Transverse colon (tissue), 4 donors: Measurements from ENCODE around the gene KCTD15. TPM values are rescaled to one million over a fixed set of nuclear protein-coding genes. Genes with fewer than 3 reads are reported as not detected.

ENCODE experiments used
- DNase-seq: peaks from one replicate; pipeline ENCODE4 v3.0.0-alpha.2; 2019
- H3K27ac ChIP-seq, 4 donors: fragments of 200-600 bp; sonication (generic); 2 replicates each; pipeline ENCODE4 v1.5.1; 2016 to 2018; ENCODE audit warnings: inconsistent platforms in 4 of 4
- H3K27me3 ChIP-seq: fragments of 200-600 bp; sonication (generic); 2 replicates; pipeline ENCODE4 v1.5.1; 2017; ENCODE audit warnings: inconsistent platforms
- H3K36me3 ChIP-seq, 4 donors: fragments of 200-600 bp; sonication (generic); 2 replicates each; pipeline ENCODE4 v1.5.1; 2017 to 2019; ENCODE audit warnings: inconsistent platforms in 4 of 4
- H3K4me1 ChIP-seq, 4 donors: fragments of 200-600 bp; sonication (generic); 2 replicates each; pipeline ENCODE4 v1.5.1; 2017 to 2020; ENCODE audit warnings: inconsistent platforms in 4 of 4
- H3K4me3 ChIP-seq, 4 donors: fragments of 200-600 bp; sonication (generic); 1 replicate in 1 of 4; 2 replicates in 3 of 4; pipeline versions ENCODE4 v1.5.1 to v1.6.1; 2017 to 2019; ENCODE audit warnings: inconsistent platforms in 4 of 4
- H3K9me3 ChIP-seq, 2 donors: fragments of 200-600 bp; sonication (generic); 2 replicates each; pipeline ENCODE4 v1.5.1; 2017 to 2019; ENCODE audit warnings: inconsistent platforms in 2 of 2
- EP300 ChIP-seq: sonication (generic); formaldehyde crosslinking; IDR thresholded peaks from one replicate; pipeline ENCODE4 v1.6.1; 2017; ENCODE audit warnings: antibody characterized with exemption, low read depth
- POLR2A ChIP-seq: fragments of 450-650 bp; IDR thresholded peaks from one replicate; pipeline ENCODE4 v1.6.1; 2016; ENCODE audit warnings: antibody characterized with exemption, mild to moderate bottlenecking, moderate library complexity
- POLR2AphosphoS5 ChIP-seq, 3 donors: sonication (generic); formaldehyde crosslinking; IDR thresholded peaks; one replicate each; pipeline ENCODE4 v1.6.1; 2016; ENCODE audit warnings: antibody characterized with exemption in 3 of 3
- whole genome bisulfite sequencing, 2 donors: methylation state at CpG; one replicate each; pipeline ENCODE4 v1.1.5; 2018; ENCODE audit warnings: low coverage in 1 of 2; 5-methylcytosine and 5-hydroxymethylcytosine counted together
- in situ Hi-C, 4 donors: fragments of 200-750 bp; cut with MboI; loops; one replicate each; pipeline versions ENCODE4 v1.15.0 to v1.15.1; 2017; ENCODE audit warnings: low sequenced_read_pairs in 3 of 4, low pct_ligation_motif_present in 1 of 4, low pct_unique_long_range_greater_than_20kb in 1 of 4
- intact Hi-C: fragments of 100-400 bp; cut with DNase I; formaldehyde crosslinking; loops from one replicate; pipeline ENCODE4 v1.15.1; 2023; ENCODE audit warnings: low total_unique reads
- total RNA-seq, 4 donors: library from RNA; depleted of rRNA; stranded (reverse); fragments of >200 nt; gene quantifications; one replicate each; pipeline ENCODE4 v1.1.0, GENCODE V29; 2016
- TF ChIP-seq, protein P1 (sequence below), 5 experiments: fragments of 200-600 bp in 3 of 5; fragments of 450-650 bp in 2 of 5; sonication (generic) in 3 of 5; IDR thresholded peaks; 1 replicate in 2 of 5; 2 replicates in 3 of 5; pipeline ENCODE4 v1.5.1; 2016 to 2017; ENCODE audit warnings: antibody characterized with exemption in 5 of 5, inconsistent platforms in 3 of 5, mild to moderate bottlenecking in 2 of 5, moderate library complexity in 1 of 5

Gene KCTD15
- total RNA-seq, 4 donors from 2014 or later, result 28.5 to 158 (median 39.2) TPM

DNA sequence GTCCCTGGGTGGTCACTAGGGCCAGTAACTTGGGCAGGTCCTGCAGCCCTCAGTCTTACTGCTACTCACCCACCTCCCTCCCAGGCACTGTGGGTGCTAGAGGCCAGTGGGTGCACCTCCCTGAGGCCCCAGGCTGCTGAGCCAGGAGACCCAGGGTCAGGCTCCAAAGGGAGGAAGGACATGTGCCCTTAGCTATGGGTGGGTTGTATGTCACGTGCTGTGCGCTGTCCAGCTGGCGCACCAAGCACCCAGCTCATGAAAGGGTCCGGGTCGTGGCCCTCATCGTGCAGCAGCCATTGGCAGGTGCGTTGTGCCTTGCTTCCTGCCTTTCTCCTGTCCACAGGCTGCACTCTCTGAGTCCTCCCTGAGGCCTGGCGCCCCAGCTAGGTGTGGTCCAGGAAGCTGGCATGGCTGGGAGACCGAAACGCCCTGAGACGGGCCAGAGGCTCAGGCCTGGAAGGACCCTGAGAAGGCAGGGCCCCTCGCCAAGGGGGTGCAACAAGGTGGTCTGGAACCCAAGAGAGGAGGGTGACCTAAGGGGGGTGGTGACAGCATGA, 47.0 kb upstream of the KCTD15 start:
- no peak for DNase-seq
- Histone ChIP-seq H3K27me3 (no peaks in the 10 kb centered on the region), H3K4me3 (no peak overlapping the region), H3K36me3 (no peaks in the 10 kb centered on the region), H3K9me3 (no peaks in the 10 kb centered on the region), H3K27ac (no peak overlapping the region), H3K4me1 (no peaks in the 10 kb centered on the region)
- intact Hi-C loops (no loop called here), in situ Hi-C loops (loop anchor here in 2 of 4 donors (25.0 kb wide), 3 partner anchors 312 to 512 kb away; partner anchors contain the start of gene SLC7A10 (in 1 of the 2))
- WGBS, 2 donors, result 85% methylated on average over 11 of the region's 12 CpGs; no CpG with 5 or more reads in 1 of the 2 donors
- TF ChIP-seq POLR2A, result no peak
- no peak for TF ChIP-seq EP300

DNA sequence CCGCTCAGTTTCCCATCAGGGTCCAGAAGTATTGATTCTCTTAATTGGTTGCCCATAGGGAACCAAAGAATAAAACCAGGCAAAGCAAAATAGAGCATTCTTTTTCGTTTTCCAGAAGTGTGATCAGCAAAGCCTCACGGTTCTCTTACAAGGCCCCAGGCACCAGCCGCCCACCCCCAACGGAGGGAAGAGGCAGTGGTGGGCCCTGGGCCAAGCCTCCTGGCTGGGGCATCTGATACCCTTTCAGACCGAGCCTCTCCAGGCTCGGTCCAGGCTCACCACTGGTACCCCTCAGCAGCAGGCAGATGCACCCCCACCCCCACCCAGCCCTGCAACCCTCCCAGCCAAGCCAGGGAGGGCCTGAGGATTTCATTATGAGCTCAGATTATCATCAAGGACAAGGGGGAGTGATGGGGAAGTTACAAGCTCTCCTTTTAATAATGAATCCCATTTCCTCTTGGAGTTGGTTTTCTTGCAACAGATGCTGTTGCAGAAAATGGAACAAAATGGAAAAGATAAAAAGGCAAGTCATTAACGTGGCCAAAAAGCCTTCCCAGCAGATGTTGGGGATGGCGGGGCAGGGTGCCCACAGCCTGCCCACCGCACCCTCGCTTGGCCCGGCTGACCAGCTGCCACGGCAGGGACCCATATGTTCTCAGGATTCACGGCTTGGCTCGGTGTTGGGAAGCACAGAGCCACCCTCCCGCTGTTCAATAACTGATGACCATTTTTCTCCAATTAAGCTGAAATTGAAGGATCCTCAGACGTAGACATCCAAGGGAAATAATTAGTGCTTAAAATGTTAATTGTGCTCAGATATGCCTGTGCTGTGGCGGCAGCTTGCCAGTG, 45.9 kb upstream of the KCTD15 start:
- H3K36me3 ChIP-seq, result no peaks in the 10 kb centered on the region
- no peaks in the 10 kb centered on the region for H3K27me3 ChIP-seq
- WGBS, 2 donors, result 67% methylated on average over 18 of the region's 18 CpGs; no CpG with 5 or more reads in 1 of the 2 donors
- intact Hi-C loops, result no loop called here
- in situ Hi-C loops, result loop anchor here in 2 of 4 donors (25.0 kb wide), 3 partner anchors 314 to 514 kb away; partner anchors contain the start of gene SLC7A10 (in 1 of the 2)
- TF ChIP-seq, protein P1, sequence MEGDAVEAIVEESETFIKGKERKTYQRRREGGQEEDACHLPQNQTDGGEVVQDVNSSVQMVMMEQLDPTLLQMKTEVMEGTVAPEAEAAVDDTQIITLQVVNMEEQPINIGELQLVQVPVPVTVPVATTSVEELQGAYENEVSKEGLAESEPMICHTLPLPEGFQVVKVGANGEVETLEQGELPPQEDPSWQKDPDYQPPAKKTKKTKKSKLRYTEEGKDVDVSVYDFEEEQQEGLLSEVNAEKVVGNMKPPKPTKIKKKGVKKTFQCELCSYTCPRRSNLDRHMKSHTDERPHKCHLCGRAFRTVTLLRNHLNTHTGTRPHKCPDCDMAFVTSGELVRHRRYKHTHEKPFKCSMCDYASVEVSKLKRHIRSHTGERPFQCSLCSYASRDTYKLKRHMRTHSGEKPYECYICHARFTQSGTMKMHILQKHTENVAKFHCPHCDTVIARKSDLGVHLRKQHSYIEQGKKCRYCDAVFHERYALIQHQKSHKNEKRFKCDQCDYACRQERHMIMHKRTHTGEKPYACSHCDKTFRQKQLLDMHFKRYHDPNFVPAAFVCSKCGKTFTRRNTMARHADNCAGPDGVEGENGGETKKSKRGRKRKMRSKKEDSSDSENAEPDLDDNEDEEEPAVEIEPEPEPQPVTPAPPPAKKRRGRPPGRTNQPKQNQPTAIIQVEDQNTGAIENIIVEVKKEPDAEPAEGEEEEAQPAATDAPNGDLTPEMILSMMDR (IDR thresholded peaks at IDR 0.05), result no peak
- no peak for TF ChIP-seq EP300
- TF ChIP-seq POLR2AphosphoS5 (IDR thresholded peaks at IDR 0.05), result no peak
- no peak for TF ChIP-seq POLR2A
- no peak overlapping the region for H3K4me3 ChIP-seq
- H3K9me3 ChIP-seq, result no peaks in the 10 kb centered on the region
- DNase-seq, result no peak
- H3K27ac ChIP-seq, result no peak overlapping the region
- no peaks in the 10 kb centered on the region for H3K4me1 ChIP-seq

DNA sequence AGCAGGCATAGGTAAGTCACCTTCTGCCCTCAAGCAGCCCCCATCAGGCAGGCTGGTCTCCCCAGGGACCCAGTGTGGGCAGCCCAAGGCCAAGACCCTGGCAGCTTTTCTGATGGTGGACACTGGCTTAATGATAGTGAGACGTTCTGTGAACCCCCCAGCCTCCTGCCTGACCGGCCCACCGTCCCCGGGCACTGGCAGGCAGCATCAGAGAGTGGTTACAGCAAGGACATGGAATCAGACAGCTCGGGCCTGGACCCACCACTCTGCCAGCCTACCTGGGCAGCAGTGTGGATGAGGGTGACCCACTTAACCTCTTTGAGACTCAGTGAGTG, 45.3 kb upstream of the KCTD15 start:
- no peak overlapping the region for H3K4me3 ChIP-seq
- no peaks in the 10 kb centered on the region for H3K9me3 ChIP-seq
- TF ChIP-seq POLR2AphosphoS5 (IDR thresholded peaks at IDR 0.05) (no peak), EP300 (no peak), POLR2A (no peak)
- TF ChIP-seq, protein P1 (IDR thresholded peaks at IDR 0.05), result no peak
- 64% methylated on average over 2 of the region's 5 CpGs; no CpG with 5 or more reads in 1 of the 2 donors for WGBS, 2 donors
- H3K27me3 ChIP-seq, result no peaks in the 10 kb centered on the region
- DNase-seq, result no peak
- no peaks in the 10 kb centered on the region for H3K4me1 ChIP-seq
- H3K27ac ChIP-seq, result no peak overlapping the region
- H3K36me3 ChIP-seq, result no peaks in the 10 kb centered on the region
- intact Hi-C loops, result no loop called here
- in situ Hi-C loops, result loop anchor here in 2 of 4 donors (25.0 kb wide), 3 partner anchors 314 to 514 kb away; partner anchors contain the start of gene SLC7A10 (in 1 of the 2)

DNA sequence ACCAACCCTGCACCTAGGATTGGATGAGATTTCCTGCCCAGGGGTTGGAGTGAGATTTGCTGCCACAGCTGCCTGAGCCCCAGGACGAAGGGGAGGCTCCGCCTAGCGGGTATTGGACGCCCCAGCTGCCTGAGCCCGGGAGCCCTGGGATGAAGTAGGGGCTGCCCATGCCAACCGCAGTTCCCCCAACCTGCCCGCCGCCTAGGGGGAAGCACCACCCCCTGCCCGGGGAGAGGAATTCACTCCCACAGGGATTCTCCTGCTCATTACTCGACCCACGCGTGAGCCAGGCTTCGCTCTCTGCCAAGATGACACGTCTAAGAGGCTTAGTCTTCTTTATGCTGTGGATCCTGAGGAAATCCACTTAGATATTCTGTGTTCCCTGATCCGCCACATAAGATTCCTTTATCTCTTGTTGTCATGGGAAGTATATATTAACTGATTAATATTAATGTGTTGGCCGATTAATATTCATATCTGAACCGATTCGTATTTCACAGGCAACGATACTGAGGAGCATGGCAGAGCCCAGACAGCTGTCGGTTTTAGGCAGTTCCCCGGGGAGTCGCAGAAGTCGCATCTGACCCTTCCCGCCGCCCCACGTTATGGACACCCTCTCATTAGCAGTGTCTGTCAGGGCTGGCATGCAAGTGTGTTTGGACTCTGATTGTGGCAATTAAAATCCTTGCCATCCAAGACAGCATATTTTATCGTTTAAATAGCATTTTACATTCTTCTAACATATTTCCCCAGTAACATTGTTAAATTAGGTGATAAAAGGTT, 44.5 kb upstream of the KCTD15 start:
- WGBS, 2 donors, result 10 to 73% methylated on average over 1 to 21 of the region's 27 CpGs
- intact Hi-C loops (no loop called here), in situ Hi-C loops (loop anchor here in 2 of 4 donors (25.0 kb wide), 3 partner anchors 315 to 515 kb away; partner anchors contain the start of gene SLC7A10 (in 1 of the 2))
- no peaks in the 10 kb centered on the region for H3K4me1 ChIP-seq
- H3K4me3 ChIP-seq, result no peak overlapping the region
- no peaks in the 10 kb centered on the region for H3K27me3 ChIP-seq
- no peaks in the 10 kb centered on the region for H3K36me3 ChIP-seq
- no peak for DNase-seq
- no peaks in the 10 kb centered on the region for H3K9me3 ChIP-seq
- no peak overlapping the region for H3K27ac ChIP-seq
- TF ChIP-seq POLR2A, result no peak
- TF ChIP-seq, protein P1 (IDR thresholded peaks at IDR 0.05), result no peak
- no peak for TF ChIP-seq POLR2AphosphoS5 (IDR thresholded peaks at IDR 0.05)
